Endometrial microvascular endothelial cells (primary cell): ENCODE measurements around the gene CFAP100. TPM values are rescaled to one million over a fixed set of nuclear protein-coding genes. Genes with fewer than 3 reads are reported as not detected.

Experiments used
- in situ Hi-C: cut with HindIII; loops from 2 replicates; pipeline ENCODE4 v1.10.0; 2017; ENCODE audit warnings: low sequenced_read_pairs, low pct_unique_long_range_greater_than_20kb; ENCODE audit errors: inconsistent ontology term
- total RNA-seq: library from RNA; depleted of rRNA; stranded (reverse); fragments of >200 nt; gene quantifications from one replicate; pipeline ENCODE4 v1.2.3, GENCODE V29; 2015; ENCODE audit errors: inconsistent ontology term

CFAP100 gene
- total RNA-seq, 1 donor from 2014 or later: not detected

DNA sequence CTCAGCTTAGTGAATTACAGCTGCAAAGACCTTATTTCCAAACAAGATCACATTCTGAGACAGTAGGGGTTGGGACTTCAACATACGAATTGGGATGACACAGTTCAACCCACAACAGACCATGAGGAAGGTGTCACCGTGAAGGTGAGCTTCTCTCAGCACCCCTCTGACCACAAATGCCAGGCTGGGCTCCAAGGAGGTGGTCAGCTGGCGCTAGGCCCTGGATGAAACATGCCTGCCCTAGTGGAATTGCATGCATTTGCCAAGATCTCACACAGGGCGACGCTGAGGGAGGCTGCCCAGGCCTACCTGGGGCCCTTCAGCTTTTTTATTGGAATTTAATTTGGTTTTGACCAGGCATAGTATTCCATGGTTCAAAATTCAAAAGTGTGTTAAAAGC lies 1.8 kb downstream of the CFAP100 start:
- in situ Hi-C loops: no loop called here

DNA sequence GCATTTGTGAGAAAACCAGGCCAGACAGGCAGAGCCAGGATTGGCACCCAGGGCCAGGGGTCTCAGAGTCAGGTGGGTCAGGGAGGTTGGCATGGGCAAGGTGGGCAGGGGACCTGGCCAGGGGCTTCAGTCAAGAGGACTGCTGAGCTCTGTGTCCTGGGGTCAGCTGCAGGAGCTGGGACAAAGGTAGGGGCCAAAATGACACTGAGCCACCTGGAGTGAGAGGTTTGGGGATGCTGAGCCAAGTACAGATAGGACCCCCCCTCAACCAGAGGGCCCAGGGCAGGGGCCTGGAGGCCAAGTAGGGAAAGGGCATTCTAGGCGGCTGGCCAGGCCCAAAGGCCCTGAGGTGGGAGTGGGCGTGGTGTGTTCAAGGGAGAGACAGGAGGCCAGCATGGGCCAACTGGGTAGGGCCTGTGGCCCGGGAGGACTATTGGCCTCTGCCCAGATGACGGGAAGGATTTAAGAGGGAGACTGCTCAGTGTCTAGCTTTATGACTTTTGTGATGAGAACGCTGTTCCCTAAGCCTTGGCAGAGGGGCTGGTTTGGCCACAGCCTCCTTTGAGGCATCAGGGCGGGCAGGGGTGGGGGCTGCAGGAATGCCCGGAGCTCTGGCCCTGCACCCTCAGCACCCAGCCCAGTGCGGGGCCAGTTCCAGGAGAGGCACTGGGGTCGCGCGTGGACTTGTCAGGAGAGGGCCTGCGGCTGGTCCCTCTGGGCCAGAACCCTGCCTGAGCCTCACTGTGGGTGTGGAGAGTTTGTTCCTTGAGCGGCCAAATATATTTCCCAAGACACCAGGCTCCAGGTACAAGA lies 3.1 kb downstream of the CFAP100 start:
- in situ Hi-C loops: no loop called here

DNA sequence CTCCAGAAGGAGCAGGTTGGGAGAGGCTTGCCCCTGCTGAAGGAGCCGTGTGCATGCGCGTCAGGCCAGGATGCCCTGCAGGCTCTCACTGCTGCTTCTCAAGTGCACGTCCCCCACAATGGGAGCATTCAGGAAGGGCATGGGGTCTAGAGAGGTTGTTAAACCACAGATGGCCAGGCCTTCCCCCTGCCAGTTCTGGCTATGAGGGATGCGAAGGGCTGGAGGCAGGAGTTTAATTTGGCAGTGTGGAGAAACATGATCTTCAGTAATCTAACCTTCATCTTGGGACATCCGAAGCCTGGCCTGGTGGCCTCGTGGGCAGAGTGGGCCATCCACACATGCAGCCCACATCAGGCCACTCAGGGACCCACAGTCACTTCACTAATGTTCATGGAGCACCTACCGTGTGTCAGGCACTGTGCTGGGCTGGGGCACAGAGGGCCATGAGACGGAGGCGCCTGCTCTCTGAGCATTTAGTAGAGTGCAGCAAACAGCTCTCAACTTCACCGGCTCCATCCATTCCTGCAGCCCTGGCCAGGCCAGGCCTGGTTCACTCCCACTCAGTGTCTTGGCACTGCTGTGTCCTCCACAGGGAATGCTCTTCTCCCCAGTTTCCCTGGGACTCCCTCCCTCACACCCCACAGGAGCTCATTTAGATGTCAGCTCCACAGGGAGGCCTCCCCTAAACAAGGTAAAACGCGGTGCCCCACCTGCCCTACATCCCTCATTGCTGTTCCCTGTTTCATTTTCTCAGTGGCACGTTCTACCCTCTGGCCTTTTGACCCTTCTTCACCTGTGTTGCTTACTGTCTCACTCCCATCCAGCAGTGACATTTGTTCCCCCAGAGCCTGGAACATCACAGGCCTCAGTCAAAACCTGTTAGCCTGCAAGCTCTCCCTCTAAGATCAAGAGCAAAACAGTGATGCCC lies 4.0 kb downstream of the CFAP100 start:
- in situ Hi-C loops: no loop called here

DNA sequence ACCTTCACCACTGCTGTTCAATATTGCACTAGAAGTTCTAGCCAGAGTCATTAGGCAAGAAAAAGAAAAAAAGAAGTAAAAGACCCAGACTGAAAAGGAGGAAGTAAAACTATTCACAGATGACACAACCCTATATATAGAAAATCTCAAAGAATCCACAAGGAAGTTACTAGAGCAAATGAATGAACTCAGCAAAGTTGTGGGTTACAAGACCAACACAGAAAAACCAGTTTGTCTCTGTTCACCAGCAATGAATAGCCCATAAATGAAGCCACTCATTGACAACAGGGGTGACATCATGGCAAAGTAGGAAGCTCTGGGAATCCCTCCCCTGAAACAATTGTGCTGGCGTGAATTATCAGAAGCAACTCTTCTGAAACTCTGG lies 4.6 kb downstream of the CFAP100 start:
- in situ Hi-C loops: no loop called here

DNA sequence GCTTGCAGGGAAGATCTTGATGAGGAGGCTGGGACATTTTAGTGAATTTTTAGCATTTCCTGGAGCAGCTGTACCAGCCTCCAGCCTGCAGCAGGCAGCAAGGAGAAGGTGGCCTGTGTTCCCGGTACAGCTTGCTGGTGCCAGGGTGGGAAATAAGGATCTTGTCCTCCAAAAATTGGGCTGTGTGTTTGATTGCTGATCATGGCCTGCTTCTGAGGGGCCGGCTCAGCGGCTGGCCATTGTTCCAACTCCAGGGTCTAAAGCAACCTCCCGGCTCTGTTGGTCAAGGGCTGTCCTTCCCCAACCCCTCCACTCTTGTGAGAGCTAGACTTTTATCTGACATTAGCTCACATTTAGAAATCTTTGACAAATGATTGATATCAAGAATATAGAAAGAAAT lies 5.0 kb downstream of the CFAP100 start:
- in situ Hi-C loops: no loop called here

DNA sequence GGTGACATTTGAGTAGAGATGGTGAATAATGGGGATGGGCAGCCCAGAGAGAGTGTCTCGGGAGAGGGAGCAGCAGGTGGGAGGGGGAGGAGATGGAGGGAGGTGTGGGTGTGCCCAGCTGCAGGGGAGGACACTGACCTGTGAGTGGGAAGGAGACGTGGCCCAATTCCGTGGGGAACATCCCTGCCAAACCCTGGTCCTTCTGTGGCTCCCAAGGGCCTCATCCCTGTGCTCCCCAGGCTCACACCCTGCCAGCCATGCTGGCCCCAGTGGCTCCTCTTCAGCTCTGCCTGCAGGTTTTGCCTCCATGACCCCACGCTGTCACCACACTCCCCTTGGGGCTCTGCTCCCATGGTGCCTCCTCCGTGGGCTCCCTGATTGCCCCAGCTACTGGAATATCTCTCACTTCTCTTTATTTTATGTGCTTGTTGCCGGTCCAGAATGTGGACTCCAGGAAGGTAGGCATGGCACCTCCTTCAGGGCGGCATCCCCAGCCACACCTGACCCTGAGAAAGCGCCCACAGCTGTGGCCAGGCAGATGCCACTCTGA lies 7.0 kb downstream of the CFAP100 start:
- in situ Hi-C loops: no loop called here

DNA sequence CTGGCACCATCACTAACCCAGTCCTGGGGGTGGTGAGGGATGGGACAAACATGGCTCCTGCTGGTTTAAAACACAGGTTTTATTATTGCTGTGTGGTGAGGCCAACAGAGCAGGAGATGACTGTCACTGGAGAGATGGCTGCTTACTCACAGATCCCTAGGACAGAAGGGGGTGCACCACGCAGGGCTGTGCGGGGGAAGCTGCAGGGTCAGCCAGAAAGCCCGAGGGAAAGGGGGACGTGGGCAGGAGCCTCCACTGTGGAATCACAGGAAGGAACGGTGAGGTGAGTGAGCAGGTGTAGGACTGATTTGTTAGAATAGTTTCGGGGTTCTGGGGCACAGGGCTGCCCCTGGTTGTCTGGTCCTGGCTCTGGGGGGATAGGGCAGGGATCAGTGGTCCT lies 7.5 kb downstream of the CFAP100 start:
- in situ Hi-C loops: no loop called here

DNA sequence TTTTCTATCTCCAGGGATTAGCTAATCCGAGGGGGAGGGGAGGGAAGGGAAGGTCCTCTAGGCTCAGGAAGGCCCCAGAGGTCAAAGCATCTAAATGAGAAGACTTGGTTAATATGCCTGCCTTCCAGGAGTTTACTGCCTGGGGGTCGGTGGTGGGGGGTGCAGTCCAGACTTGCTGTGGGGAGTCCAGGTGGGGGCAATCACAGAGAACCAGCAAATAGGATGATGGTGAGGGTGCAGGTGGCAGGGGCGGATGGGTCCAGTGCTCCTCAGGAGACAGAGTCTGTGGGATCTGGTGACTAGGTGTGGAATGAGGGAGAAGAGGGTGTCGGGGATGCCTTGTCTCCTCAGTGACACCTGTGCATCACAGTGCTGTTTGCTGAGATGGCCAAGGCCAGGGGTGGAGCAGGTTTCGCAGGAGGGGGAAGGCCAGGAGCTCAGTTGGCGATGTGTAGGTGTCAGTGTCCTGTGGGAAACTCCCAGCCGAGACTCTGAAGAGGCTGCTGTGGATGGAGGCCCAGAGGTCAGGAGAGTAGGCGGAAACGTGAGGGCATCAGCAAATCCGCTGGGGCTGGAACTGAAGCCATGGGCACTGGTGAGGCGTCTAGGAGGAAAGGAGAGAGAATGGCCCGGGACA lies 8.1 kb downstream of the CFAP100 start:
- in situ Hi-C loops: no loop called here

DNA sequence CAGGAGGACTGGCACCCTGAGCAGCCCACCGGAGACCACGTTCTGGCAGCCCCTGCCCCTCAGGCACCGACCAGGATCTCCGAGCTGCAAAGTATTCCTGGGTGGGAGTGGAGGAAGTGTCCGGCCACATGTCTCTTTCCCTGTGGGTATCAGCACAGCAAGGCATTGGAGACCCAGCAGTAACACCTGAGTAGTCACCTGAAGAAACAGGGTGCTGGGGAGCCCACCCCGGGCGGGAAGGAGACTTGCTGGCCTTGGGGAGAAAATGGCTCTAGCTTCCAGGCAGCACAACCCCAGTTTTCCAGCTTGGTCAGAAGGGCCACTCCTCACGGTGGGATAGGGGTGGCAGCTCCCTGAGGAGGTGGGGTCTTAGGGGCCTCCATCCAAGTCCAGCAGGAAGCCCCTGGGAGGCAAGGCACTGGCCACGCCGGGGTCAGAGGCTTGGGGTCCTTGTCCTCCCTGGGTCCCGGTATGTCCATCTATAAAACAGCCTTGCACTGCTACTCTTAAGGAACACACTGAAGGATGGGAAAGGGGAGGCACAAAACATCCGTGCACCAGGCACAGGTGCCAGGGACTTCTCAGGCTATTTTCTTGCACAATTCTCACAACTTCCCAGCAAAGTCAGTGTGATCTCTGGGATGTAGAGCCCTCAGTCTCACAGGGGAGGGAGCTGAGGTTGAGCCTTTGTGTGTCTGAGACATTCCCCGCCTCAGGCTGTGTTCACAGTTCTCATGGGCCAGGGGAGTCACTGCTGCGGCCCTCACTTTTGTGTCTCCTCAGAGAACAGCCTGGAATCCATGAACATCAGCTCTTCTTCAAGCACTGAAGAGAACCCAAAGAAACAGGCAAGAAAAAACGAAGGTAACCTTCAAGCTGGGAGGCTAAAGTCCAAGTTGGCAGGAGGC lies 11.9 kb downstream of the CFAP100 start:
- in situ Hi-C loops: no loop called here

DNA sequence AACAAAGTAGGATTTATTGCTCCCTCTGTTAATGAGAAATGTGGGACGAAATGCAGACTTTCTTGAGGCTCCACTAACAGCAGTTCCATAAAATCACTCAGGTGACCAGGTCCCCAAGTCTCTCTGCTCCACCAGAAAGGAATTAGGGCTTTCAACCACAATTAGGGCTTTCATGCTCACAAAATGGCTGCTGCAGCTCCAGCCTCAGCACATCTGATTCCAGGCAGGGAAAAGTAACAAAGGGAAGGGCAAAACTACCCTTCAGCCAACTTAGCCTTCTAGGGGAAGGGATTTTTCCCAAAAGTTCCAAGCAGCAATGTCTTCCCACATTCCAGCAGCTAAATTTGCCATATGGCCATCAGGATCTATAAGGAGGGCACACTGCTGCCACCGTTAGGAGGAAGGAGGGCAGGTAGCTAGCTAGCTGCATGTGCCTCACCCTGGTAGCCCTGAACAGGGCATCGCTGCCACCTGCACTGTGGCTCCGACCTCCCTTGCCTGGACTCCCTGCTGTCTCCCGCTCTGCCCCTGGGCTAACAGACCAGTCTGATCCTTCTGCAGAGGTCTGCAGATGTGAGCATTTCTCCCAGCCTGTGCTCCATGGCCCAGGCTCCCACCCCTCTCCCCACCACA lies 12.8 kb downstream of the CFAP100 start:
- in situ Hi-C loops: no loop called here

DNA sequence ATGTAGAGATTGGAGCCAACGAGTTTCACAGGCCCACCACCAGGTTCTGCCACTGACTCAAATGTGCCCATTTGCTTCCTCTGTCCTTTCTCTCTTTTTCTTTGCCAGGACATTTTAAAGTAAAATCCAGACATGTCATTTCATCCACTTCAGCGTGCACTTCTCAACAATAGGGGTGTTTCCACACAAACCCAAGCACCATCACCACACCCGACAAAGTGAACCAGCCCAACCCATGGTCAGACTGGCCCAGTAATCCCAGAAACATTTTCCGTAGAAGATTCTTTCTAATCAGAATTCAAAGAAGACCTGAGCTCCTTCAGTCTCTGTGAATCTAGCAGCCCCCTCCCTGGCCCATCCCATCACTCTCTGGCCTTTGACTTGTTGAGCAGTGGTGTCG lies 13.4 kb downstream of the CFAP100 start:
- in situ Hi-C loops: no loop called here

DNA sequence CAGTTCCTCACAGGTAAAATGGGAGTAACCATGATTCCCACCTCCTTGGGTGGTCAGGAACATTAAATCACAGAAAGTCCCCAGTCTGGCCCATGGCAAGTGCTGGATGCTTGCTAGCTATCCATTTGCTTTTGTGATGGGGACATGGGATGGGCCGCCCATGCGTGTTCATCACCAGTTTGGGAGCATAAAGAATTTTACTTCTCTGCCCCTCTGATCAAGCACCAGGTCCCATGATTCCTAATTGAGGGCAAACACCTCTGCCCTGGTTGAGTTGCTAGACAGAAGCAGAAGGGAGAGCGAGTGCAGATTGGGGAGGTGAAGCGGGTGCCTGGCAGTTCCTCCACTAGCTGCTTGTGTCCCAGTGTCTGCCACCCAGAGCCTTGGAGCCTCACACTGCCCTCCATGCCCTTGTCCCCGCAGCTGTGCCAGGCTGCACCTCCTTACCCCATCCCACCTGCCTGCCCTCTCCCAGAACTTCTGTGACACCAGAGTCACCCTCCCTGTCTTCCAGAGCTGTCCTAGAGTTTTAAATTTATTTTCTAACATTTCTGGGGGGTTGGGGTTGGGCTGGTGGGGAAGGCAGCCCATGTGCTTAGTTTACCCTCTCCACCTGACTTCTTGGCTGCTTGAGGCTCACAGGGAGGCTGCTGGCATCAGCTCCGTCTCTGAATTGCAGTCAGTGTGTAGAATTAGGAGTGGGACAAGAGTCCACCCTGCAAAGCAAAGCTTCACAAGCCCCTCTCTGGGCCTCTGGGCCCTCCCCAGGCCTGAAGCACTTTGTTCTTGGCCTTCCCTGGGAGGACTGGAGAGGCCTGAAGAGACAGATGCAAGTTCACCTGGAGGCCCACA lies 18.4 kb downstream of the CFAP100 start:
- in situ Hi-C loops: no loop called here

DNA sequence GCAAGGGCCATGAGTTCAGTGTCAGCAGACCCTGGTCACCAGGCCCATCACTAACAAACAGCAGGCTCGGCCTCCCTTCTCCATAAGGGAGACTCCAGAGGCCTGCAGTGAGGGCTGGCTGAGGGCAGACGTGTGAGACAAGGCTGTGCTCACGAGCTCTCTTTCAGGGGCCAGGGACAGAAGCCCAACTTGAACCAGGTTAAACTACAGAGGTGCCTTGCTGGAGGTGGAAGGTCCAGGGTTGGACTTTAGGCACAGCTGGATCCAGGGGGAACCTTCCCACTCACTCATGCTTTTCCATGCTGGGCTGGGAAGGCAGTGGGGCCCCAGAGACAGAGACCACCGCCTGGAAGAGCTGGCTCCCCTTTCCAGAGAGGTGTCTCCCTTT lies 19.0 kb downstream of the CFAP100 start:
- in situ Hi-C loops: no loop called here

DNA sequence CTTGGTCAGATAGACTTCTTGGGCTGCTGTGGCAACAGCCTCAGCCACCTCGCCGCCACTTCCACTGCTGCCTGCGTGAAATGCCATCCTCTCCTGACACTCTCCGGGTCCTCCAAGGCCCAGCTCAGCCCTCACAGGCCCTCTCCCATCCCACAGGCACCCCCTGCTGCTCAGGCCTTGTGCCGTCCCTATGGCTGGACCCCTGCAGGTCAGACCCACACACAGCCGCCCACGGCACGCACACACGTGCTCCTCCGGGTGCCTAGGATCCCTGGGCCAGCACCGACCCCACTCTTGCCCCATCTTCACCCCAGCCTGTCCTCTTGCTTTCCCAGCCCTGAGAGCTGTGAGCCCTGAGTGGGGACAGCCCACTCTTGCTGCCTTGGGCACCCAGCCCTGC lies 19.7 kb downstream of the CFAP100 start:
- in situ Hi-C loops: no loop called here

DNA sequence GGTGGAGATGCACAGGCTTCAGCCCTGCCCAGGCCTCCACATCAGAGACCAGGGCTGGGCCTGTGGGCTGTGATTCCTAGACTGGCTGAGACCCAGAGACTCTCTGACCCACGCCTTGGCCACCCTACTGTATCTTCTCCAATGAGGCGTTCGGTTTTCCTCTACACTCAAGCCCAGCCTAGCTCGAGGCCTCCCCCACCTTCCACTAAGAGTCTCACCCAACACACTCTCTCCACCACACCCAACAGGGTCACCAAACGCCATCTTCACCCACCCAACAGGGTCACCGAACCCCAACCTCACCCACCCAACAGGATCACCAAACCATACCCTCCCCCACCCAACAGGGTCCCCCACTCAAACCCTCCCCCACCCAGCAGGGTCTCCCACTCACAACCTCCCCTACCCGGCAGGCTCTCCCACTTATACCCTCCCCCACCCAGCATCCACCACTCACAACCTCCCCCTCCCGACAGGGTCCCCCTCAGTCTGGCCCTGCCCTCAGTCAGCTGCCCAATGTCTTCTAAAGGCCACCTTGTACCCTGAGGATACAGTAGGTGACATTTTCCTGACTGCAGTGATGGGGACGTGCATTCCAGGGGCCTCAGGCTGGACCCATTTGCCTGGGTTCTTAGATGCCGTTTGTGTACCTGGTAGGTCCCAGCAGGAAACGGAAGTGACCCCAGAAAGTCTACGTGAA lies 20.4 kb downstream of the CFAP100 start:
- in situ Hi-C loops: no loop called here

DNA sequence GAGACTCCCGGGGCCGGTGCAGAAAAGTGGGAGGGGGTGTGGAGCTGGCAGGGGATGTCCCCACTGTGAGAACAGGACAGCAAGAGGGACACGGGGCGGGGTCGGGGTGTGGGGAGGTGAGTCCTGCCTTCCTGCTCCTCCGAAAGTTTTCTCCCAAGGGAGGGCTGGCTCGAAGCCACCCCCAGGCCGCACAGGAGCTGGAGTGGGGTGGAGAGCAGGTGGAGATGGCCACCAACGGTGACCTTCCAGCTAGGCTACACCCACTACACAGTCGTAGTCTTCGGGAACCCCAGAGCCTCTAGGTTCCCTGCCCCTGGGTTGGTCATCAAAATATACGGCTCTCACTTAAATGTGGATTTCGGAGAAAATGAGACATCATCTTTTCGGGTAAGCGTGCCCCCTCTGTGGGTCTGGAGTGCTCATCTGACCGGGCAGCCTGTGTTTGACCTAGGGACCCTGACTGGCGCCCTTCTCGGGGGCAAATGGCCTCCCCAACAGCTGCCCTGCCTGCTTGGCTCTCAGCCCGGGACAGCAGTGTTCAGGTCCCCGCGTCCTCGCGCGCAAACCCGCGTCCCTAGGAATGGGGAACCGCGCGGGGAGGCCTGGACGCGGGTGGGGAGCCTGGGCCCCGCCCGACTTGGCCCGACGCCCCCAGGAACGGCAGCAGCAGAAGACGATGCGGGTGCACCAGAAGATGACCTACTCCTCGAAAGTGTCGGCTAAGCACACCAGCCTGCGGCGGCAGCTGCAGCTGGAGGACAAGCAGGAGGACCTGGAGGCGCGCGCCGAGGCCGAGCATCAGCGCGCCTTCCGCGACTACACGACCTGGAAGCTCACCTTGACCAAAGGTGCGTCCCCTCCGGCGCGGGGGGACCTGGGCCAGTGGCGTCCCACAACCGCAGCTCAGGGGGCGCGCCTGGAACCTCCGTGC lies 21.2 kb downstream of the CFAP100 start:
- in situ Hi-C loops: no loop called here
